Sigmoid colon (tissue), 4 donors: Measurements from ENCODE around the gene AP2A2.

Experiments
- POLR2A ChIP-seq, 2 donors: fragments of 450-650 bp; IDR thresholded peaks; one replicate each; pipeline ENCODE4 v1.6.1; 2016; ENCODE audit warnings: antibody characterized with exemption in 2 of 2, mild to moderate bottlenecking in 2 of 2, moderate library complexity in 2 of 2
- POLR2AphosphoS5 ChIP-seq, 4 donors: sonication (generic); formaldehyde crosslinking; IDR thresholded peaks; one replicate each; pipeline ENCODE4 v1.6.1; 2017; ENCODE audit warnings: antibody characterized with exemption in 4 of 4
- TF ChIP-seq, protein P1 (sequence below), 4 experiments: fragments of 450-650 bp in 3 of 4; fragments of 200-600 bp in 1 of 4; IDR thresholded peaks; one replicate each; pipeline ENCODE4 v1.5.1; 2016 to 2019; ENCODE audit warnings: antibody characterized with exemption in 4 of 4, mild to moderate bottlenecking in 3 of 4, moderate library complexity in 2 of 4

DNA sequence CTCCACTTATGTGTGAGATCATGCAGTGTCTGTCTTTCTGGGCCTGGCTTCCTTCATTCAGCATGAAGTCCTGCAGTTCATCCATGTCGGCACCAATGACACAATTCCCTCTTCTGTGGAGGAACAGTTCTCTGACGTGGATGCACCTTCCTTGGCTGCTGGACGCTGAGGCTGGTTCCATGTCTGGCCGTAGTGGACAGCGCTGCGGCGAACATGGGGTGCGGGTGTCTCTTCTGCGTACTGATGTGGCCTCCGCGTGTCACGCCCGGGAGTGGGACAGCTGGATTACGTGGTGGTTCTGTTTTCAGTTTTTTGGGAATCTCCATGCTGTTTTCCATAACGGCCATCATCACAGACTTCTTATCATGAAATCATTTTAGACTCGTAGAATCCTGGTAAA lies 132.1 kb downstream of the AP2A2 start:
- TF ChIP-seq, protein P1, sequence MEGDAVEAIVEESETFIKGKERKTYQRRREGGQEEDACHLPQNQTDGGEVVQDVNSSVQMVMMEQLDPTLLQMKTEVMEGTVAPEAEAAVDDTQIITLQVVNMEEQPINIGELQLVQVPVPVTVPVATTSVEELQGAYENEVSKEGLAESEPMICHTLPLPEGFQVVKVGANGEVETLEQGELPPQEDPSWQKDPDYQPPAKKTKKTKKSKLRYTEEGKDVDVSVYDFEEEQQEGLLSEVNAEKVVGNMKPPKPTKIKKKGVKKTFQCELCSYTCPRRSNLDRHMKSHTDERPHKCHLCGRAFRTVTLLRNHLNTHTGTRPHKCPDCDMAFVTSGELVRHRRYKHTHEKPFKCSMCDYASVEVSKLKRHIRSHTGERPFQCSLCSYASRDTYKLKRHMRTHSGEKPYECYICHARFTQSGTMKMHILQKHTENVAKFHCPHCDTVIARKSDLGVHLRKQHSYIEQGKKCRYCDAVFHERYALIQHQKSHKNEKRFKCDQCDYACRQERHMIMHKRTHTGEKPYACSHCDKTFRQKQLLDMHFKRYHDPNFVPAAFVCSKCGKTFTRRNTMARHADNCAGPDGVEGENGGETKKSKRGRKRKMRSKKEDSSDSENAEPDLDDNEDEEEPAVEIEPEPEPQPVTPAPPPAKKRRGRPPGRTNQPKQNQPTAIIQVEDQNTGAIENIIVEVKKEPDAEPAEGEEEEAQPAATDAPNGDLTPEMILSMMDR (IDR thresholded peaks at IDR 0.05) = no peak
- TF ChIP-seq POLR2A (IDR thresholded peaks at IDR 0.05) (no peak), POLR2AphosphoS5 (IDR thresholded peaks at IDR 0.05) (no peak)
